ENCODE results near the gene BDH1. TPM values are rescaled to one million over a fixed set of nuclear protein-coding genes. Genes with fewer than 3 reads are reported as not detected.

BDH1 gene
- total and polyA plus RNA-seq, 2 experiments from 2014 or later, result 61.8 to 62.9 TPM

GRCh38 chr3:197516517-197516889 lies 39.3 kb downstream of the BDH1 start:
- peak; percentile 87 for DNase-seq (ENCODE audit: low spot score)
- TF ChIP-seq EZH2 (IDR thresholded peaks at IDR 0.05; ENCODE audit: borderline replicate concordance) (no peak), CTCF (IDR thresholded peaks at IDR 0.05; ENCODE audit: poor library complexity) (no peak), EZH2phosphoT487 (IDR thresholded peaks at IDR 0.05; ENCODE audit: low read depth, severe bottlenecking, unreplicated experiment) (no peak)
- Histone ChIP-seq H3K4me2 (peak overlapping the region; percentile 21), H3K27me3 (no peaks in the 10 kb centered on the region), H3K27ac (peak overlapping the region; percentile 81), H2AFZ (no peak overlapping the region), H3K36me3 (replicated peaks; ENCODE audit: insufficient read depth, low read depth) (no peaks in the 10 kb centered on the region), H3K79me2 (no peaks in the 10 kb centered on the region), H3K9me3 (ENCODE audit: low read depth) (no peaks in the 10 kb centered on the region), H3K4me1 (ENCODE audit: insufficient read depth) (peaks cover 17% of the 10 kb centered on the region), H4K20me1 (ENCODE audit: insufficient read depth, poor library complexity, severe bottlenecking) (no peaks in the 10 kb centered on the region), H3K4me3 (no peak overlapping the region), H3K9me2 (replicated peaks; ENCODE audit: insufficient read depth) (no peaks in the 10 kb centered on the region)
- WGBS (ENCODE audit: low lambda C conversion rate, missing lambda C conversion rate), result 47% methylated on average over 6 of the region's 6 CpGs

- Histone ChIP-seq H3K4me2 (no peak overlapping the region), H3K4me3 (no peak overlapping the region), H4K20me1 (ENCODE audit: insufficient read depth, poor library complexity, severe bottlenecking) (no peaks in the 10 kb centered on the region), H2AFZ (no peak overlapping the region), H3K36me3 (replicated peaks; ENCODE audit: insufficient read depth, low read depth) (no peaks in the 10 kb centered on the region), H3K9me3 (ENCODE audit: low read depth) (no peaks in the 10 kb centered on the region), H3K27me3 (no peaks in the 10 kb centered on the region), H3K27ac (no peak overlapping the region), H3K9me2 (replicated peaks; ENCODE audit: insufficient read depth) (no peaks in the 10 kb centered on the region), H3K79me2 (no peaks in the 10 kb centered on the region), H3K4me1 (ENCODE audit: insufficient read depth) (peaks cover 6% of the 10 kb centered on the region)
- no peak for TF ChIP-seq CTCF (IDR thresholded peaks at IDR 0.05; ENCODE audit: poor library complexity)
- TF ChIP-seq EZH2 (IDR thresholded peaks at IDR 0.05; ENCODE audit: borderline replicate concordance), result no peak
- no peak for TF ChIP-seq EZH2phosphoT487 (IDR thresholded peaks at IDR 0.05; ENCODE audit: low read depth, severe bottlenecking, unreplicated experiment)
- 81% methylated on average over 10 of the region's 10 CpGs for WGBS (ENCODE audit: low lambda C conversion rate, missing lambda C conversion rate)
- no peak for DNase-seq (ENCODE audit: low spot score)
Observed at GRCh38 chr3:197514786-197515355, 40.9 kb downstream of the BDH1 start.

GRCh38 chr3:197513953-197514785 lies 41.6 kb downstream of the BDH1 start:
- TF ChIP-seq EZH2phosphoT487 (IDR thresholded peaks at IDR 0.05; ENCODE audit: low read depth, severe bottlenecking, unreplicated experiment) (no peak), EZH2 (IDR thresholded peaks at IDR 0.05; ENCODE audit: borderline replicate concordance) (no peak), CTCF (IDR thresholded peaks at IDR 0.05; ENCODE audit: poor library complexity) (no peak)
- Histone ChIP-seq H3K9me2 (replicated peaks; ENCODE audit: insufficient read depth) (no peaks in the 10 kb centered on the region), H3K36me3 (replicated peaks; ENCODE audit: insufficient read depth, low read depth) (no peaks in the 10 kb centered on the region), H3K27ac (no peak overlapping the region), H3K4me1 (ENCODE audit: insufficient read depth) (peaks cover 12% of the 10 kb centered on the region), H3K4me3 (no peak overlapping the region), H2AFZ (no peak overlapping the region), H4K20me1 (ENCODE audit: insufficient read depth, poor library complexity, severe bottlenecking) (no peaks in the 10 kb centered on the region), H3K4me2 (no peak overlapping the region), H3K27me3 (no peaks in the 10 kb centered on the region), H3K79me2 (no peaks in the 10 kb centered on the region), H3K9me3 (ENCODE audit: low read depth) (no peaks in the 10 kb centered on the region)
- no peak for DNase-seq (ENCODE audit: low spot score)
- 85% methylated on average over 18 of the region's 18 CpGs for WGBS (ENCODE audit: low lambda C conversion rate, missing lambda C conversion rate)

All from hepatocyte (in vitro differentiated cells).